Measurements from ENCODE around the gene MYO6.

DNA sequence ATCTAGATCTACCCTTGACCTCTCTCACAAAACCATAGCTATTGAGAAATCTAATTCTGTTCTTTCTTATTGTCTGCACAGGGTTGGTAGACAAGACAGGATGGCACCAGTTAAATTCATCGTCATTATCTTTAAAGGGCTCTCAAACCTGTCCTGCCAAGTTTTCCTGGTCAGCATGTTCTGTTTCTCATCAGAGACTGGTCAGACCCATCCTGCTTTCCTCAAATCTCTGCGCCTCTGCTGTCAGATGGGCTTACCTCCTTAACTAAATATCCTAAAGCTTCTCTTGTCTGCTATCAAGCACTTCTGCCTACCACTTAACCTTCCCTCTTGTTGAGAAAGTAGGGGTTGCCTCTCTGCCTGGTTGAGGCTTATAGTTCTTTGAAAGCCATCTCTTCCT is 125.2 kb downstream of the MYO6 start:
- TF ChIP-seq SUZ12 (IDR thresholded peaks at IDR 0.05; ENCODE audit: extremely low read depth, insufficient read depth, insufficient read length) (no peak), YY1 (IDR thresholded peaks at IDR 0.05; ENCODE audit: insufficient read depth, insufficient read length) (no peak), ZNF274 (IDR thresholded peaks at IDR 0.05; ENCODE audit: low read depth, low read length) (no peak)
